ENCODE measurements around the gene GAREM1.
"Not testable (repeated sequence)": the region's sequence is repeated elsewhere in the genome, so short reads cannot be mapped to it uniquely, and the experiment has no call there.

GAREM1 gene

DNA sequence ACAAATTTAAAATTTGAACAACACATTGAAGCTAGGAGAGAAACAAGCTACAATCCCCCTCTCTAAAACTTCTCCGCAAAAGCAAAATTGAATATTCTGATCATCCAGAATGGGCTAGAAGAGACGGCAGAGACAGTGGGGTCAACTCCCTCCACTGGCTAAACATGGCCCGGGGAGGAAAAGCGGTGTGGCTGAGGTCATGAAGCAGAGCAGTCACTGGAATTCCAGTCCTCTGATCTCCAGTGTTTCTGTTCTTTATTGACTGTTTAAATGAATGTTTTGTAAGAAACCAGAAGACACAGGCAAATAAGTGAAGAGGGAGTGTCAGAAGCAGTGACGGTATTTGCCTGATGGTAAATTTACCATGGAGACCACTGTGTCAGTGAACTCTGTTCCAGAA is 116.2 kb downstream of the GAREM1 start:
- TF ChIP-seq, protein P1, sequence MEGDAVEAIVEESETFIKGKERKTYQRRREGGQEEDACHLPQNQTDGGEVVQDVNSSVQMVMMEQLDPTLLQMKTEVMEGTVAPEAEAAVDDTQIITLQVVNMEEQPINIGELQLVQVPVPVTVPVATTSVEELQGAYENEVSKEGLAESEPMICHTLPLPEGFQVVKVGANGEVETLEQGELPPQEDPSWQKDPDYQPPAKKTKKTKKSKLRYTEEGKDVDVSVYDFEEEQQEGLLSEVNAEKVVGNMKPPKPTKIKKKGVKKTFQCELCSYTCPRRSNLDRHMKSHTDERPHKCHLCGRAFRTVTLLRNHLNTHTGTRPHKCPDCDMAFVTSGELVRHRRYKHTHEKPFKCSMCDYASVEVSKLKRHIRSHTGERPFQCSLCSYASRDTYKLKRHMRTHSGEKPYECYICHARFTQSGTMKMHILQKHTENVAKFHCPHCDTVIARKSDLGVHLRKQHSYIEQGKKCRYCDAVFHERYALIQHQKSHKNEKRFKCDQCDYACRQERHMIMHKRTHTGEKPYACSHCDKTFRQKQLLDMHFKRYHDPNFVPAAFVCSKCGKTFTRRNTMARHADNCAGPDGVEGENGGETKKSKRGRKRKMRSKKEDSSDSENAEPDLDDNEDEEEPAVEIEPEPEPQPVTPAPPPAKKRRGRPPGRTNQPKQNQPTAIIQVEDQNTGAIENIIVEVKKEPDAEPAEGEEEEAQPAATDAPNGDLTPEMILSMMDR (IDR thresholded peaks at IDR 0.05; ENCODE audit: low read length, missing control alignments): no peak
- H3K4me3 ChIP-seq (replicated peaks; ENCODE audit: low read depth, low read length): no peak overlapping the region
- no peak for DNase-seq (ENCODE audit: low read depth)

DNA sequence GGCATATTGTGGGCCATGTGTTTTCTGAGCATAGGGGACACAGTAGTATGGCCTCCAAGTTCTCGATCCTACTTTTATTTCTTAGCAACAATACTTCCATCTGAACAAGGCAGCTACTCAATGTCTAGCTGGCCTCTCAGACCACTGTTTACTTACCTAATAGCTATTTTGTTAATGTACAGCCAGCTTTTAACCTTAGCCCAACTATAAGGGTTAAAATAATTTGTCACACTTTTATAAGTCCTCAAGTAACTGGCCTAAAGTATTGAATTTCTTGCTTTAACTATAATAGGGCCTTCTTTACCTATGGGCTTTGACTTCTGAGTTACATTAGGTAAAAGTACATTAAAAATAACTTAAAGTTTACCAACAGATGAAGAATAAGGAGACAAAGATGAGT is 117.4 kb downstream of the GAREM1 start:
- no peak for DNase-seq (ENCODE audit: low read depth)
- no peak overlapping the region for H3K4me3 ChIP-seq (replicated peaks; ENCODE audit: low read depth, low read length)
- TF ChIP-seq, protein P1 (IDR thresholded peaks at IDR 0.05; ENCODE audit: low read length, missing control alignments): no peak

DNA sequence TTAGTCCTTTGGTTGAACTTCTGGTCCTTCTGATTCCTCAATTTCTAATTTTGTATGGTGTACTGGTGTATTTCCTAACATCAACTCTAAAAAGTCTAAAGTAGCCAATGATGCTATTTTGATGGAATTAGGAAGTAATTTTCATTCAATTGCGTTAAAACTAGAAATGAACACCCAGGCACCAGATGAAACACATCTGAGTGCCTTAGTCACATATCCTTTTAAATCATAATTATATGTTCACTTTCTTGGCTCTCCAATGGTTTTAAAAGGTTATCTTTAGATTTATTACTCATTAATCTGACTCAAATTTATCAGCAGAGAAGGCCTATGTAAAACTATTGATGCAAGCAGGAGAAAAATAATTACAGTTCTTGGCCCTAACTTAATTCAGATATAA is 119.7 kb downstream of the GAREM1 start:
- TF ChIP-seq, protein P1 (IDR thresholded peaks at IDR 0.05; ENCODE audit: low read length, missing control alignments): no peak
- DNase-seq (ENCODE audit: low read depth): peak; percentile 41
- no peak overlapping the region for H3K4me3 ChIP-seq (replicated peaks; ENCODE audit: low read depth, low read length)

DNA sequence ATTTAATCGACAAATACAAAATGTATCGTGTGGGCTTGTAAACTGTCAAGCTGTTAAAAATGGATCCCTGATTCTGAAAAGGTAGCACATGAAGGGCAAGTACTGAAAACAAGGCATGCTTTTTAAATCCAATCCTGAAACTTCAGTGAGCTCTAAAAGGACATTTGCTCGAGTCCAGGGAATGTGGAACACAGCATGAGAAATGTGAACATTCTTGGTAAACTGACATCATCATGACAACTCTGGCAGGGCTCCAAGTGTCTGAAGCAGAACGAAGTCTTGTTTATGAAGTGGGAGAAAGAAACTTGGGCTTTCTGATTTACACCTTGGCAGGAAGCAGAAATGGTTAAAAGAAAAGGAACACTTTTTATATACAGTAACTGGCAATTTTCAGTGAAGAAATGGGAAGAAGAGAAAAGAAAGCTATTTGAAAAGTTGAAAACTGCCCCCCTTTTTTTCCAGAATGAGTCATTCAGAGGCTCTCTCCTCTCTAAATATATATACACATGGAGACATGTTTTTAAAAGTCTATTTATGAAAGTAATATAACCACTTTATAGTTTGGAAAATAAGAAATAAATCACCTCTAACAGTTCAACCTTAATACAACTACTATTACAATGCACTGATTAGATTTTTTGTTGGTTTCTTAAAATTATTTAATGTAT is 120.8 kb downstream of the GAREM1 start:
- DNase-seq (ENCODE audit: low read depth): peak; percentile 99
- H3K4me3 ChIP-seq (replicated peaks; ENCODE audit: low read depth, low read length): peak overlapping the region; percentile 22
- TF ChIP-seq, protein P1 (IDR thresholded peaks at IDR 0.05; ENCODE audit: low read length, missing control alignments): no peak

DNA sequence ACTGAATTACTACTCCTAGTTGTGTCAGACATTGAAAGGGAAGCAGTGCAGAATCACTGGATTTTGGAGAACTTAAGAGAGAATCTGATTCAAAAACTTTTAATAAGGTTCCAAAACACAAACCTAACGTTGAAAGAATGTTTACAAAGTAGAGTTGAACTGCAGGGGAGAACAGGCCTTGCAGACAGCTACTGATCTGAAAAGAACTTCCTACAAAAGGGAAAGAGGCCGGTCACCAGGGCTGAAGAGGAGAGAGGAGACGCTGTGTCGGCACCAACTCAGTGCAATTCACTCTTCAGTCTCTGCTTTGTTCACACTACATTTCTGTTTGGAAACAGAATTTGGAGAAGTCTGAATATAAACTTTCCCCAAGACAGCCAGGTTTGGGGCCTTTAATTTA is 124.0 kb downstream of the GAREM1 start:
- TF ChIP-seq, protein P1 (IDR thresholded peaks at IDR 0.05; ENCODE audit: low read length, missing control alignments): no peak
- H3K4me3 ChIP-seq (replicated peaks; ENCODE audit: low read depth, low read length): no peak overlapping the region
- DNase-seq (ENCODE audit: low read depth): peak; percentile 37

DNA sequence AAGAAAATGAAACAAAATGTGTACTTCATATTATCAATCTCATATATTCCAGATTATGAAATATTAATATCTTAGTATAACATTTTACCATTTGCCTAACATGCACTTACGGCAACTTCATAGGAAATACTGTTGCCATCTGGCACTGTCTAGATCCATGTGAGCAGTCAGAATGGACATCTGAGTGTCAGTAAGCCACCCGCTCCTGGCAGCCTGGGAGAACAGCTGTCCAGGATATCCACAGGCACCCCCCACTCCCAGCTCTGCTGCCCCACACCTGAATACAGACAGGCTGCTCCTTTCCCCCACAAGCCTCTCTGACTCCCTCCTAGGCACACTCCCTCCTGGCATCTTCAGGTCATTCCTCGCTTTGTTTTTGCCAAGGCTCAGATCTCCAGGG is 127.0 kb downstream of the GAREM1 start:
- TF ChIP-seq, protein P1 (IDR thresholded peaks at IDR 0.05; ENCODE audit: low read length, missing control alignments): no peak
- H3K4me3 ChIP-seq (replicated peaks; ENCODE audit: low read depth, low read length): no peak overlapping the region
- no peak for DNase-seq (ENCODE audit: low read depth)

DNA sequence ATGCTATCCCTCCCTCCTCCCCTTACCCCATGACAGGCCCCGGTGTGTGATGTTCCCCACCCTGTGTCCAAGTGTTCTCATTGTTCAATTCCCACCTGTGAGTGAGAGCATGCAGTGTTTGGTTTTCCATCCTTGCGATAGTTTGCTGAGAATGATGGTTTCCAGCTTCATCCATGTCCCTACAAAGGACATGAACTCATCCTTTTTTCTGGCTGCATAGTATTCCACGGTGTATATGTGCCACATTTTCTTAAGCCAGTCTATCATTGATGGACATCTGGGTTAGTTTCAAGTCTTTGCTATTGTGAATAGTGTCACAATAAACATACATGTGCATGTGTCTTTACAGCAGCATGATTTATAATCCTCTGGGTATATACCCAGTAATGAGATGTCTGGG is 129.6 kb downstream of the GAREM1 start:
- not testable (repeated sequence) for H3K4me3 ChIP-seq (replicated peaks; ENCODE audit: low read depth, low read length); DNase-seq (ENCODE audit: low read depth)
